ENCODE measurements around the gene ZNRD2.

DNA sequence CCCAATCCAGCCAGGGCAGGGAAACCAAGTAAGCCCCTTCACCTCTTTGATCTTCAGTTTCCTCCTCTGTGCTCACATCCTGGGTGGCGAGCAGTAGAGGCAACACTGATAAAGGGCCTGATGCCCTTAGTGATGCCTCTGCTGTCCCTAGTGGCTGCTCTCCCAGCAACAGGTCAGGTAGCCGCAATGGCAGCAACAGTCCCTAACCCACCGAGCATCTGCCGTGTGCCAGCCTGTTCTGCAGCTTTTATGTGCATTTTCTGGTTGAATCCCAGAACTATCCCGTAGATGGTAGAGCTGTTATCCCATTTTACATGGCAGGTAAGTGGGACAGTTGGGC lies 40.1 kb upstream of the ZNRD2 start:
- TF ChIP-seq ASH2L (IDR thresholded peaks at IDR 0.05; ENCODE audit: low read length): no peak
- TF ChIP-seq CHD1 (IDR thresholded peaks at IDR 0.05; ENCODE audit: low read depth, low read length): no peak
- no peak for TF ChIP-seq CEBPB (IDR thresholded peaks at IDR 0.05; ENCODE audit: low read depth, low read length)
- no peak for TF ChIP-seq ZNF274 (IDR thresholded peaks at IDR 0.05; ENCODE audit: borderline replicate concordance, extremely low read depth, low read length)
- no peak for TF ChIP-seq BRCA1 (IDR thresholded peaks at IDR 0.05; ENCODE audit: low read depth, low read length)
- TF ChIP-seq, protein P1, sequence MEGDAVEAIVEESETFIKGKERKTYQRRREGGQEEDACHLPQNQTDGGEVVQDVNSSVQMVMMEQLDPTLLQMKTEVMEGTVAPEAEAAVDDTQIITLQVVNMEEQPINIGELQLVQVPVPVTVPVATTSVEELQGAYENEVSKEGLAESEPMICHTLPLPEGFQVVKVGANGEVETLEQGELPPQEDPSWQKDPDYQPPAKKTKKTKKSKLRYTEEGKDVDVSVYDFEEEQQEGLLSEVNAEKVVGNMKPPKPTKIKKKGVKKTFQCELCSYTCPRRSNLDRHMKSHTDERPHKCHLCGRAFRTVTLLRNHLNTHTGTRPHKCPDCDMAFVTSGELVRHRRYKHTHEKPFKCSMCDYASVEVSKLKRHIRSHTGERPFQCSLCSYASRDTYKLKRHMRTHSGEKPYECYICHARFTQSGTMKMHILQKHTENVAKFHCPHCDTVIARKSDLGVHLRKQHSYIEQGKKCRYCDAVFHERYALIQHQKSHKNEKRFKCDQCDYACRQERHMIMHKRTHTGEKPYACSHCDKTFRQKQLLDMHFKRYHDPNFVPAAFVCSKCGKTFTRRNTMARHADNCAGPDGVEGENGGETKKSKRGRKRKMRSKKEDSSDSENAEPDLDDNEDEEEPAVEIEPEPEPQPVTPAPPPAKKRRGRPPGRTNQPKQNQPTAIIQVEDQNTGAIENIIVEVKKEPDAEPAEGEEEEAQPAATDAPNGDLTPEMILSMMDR (IDR thresholded peaks at IDR 0.05; ENCODE audit: control extremely low read depth in 1 of 3, insufficient read depth in 1 of 3, low read depth in 1 of 3, low read length in 3 of 3): peak in 2 of 3 experiments; percentile 49 to 71; a peak in 2 of 4 replicates
- no peak for TF ChIP-seq POLR2A (IDR thresholded peaks at IDR 0.05; ENCODE audit: control extremely low read depth in 1 of 2, low read depth in 2 of 2, low read length in 2 of 2)
- no peak for TF ChIP-seq GTF2F1 (IDR thresholded peaks at IDR 0.05; ENCODE audit: borderline replicate concordance, low read depth, low read length)
- no peak for TF ChIP-seq FOSL1 (IDR thresholded peaks at IDR 0.05; ENCODE audit: insufficient read depth, low read depth, low read length)
- TF ChIP-seq PHF8 (conservative IDR thresholded peaks at IDR 0.05; ENCODE audit: low read depth, low read length): no peak
- TF ChIP-seq, protein P2, sequence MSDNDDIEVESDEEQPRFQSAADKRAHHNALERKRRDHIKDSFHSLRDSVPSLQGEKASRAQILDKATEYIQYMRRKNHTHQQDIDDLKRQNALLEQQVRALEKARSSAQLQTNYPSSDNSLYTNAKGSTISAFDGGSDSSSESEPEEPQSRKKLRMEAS (IDR thresholded peaks at IDR 0.05): no peak
- TF ChIP-seq CBX8 (IDR thresholded peaks at IDR 0.05; ENCODE audit: borderline replicate concordance, low read depth, low read length): no peak
